GM18951 (cell line): Measurements from ENCODE around the gene AATK.

Experiments used
- POLR2A ChIP-seq: IDR thresholded peaks from 4 replicates; pipeline ENCODE4 v1.6.1; 2011; ENCODE audit warnings: mild to moderate bottlenecking; ENCODE audit not compliant: insufficient read length, insufficient read depth; ENCODE audit errors: extremely low read depth
- in situ Hi-C: fragments of 300-500 bp; cut with MboI; formaldehyde crosslinking; loops from one replicate; pipeline ENCODE4 v1.12.0; 2022; ENCODE audit warnings: low sequenced_read_pairs, mixed read lengths, inconsistent platforms; ENCODE audit not compliant: unreplicated experiment

The AATK gene

DNA sequence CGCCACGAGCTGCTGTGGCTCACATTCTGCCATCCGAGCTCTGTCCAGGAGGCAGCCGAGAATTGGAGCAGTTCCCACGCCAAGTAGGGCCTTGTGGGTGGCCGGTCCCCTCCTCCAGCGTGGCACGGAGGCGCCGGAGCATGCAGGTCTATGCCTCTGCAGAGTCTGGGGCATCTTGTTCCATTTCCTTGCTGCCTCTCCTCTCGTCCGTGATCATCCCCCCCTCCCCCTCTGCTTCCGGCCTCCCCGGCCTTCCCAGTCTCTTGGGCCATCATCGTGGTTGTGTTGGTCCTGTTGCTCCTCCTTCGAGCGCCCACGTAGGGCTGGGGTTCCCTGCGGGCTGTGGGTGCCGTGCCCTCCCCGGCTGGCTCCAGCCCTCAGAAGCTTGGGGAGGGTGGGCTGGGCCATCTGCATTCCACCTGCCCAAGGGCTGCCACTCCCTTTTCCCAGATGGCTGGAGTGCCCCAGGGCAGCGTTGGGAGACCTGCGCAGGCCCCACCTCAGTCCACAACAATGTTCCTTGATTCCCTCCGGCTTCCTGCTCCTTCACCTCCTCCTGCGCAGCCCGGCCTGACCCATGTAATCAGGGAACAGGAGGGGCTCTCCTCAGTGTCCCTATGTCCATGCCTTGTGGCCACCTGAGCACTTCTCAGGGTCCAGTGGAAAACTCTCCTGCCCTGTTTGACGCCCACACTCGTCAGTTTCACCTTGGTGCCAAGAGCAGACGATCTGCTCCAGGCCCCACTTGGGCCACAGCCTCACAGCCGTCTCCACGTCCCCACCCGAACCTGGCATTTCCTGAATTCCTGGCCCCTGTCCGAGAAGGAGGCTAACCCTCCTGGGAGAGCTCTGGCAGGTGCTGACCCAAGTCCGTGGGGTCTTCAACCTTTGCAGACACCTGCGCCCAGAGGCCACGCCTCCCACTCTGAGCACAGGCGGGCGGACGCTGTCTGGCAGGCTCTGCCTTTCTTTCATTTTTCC, 94.0 kb downstream of the AATK start:
- TF ChIP-seq POLR2A, result no peak
- in situ Hi-C loops, result no loop called here

DNA sequence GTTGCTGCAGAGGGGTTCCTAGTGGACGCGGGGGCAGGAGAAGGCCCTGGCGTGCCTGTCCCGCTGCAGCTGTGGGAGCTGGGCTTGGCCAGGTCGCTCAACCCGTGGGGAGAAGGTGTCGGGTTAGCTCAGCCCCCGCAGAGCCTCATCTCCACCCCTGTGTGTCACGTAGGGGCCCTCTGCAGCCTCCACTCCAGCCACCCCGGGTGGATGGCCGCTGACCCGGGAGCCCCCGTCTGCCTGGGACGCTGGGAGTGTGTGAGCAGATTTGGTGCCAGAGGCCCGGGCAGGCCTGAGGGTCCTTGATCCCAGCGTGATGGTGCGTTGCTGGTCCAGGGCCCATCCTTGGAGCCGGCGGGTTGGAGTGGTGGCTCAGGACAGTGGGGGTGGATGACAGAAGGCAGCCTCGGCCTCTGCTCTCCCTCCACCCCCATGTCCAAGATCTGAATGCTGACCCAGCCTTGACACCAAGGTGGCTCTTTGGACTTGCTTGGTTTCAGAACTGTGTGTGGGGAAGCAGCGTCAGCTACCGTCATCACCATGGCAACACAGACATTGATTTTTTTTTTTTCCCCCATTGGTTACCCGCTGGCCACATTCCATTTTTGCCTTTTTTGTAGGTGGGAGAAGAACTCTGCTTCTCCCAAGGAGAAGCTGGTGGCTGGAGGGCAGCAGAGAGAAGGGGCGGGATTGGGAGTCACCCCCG, 95.3 kb downstream of the AATK start:
- no peak for TF ChIP-seq POLR2A
- in situ Hi-C loops, result no loop called here

DNA sequence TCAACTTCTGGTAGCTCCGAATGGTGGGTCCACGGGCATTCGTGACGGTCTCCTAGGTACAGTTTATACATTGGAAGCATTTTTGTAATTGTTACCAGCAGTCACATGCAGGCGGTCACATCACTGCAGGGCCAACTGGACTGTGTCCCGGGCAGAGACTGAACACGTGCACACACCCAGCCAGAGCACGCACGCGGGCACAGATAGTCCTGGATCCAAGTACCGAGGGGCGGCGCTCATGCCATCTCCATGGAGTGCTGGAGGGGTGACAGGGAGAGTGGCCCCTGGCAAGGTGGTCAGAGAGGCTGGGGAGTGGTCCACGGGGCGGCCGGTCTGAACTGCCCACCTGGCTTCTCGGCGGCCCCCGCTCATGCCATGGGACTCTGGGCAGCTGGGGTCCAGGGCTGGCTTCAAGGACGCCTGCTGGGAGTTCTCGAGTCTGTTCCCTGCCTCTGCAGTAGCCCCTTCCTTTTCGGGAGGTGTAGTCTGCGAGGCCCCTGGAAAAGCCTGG, 96.8 kb downstream of the AATK start:
- no peak for TF ChIP-seq POLR2A
- in situ Hi-C loops, result no loop called here

DNA sequence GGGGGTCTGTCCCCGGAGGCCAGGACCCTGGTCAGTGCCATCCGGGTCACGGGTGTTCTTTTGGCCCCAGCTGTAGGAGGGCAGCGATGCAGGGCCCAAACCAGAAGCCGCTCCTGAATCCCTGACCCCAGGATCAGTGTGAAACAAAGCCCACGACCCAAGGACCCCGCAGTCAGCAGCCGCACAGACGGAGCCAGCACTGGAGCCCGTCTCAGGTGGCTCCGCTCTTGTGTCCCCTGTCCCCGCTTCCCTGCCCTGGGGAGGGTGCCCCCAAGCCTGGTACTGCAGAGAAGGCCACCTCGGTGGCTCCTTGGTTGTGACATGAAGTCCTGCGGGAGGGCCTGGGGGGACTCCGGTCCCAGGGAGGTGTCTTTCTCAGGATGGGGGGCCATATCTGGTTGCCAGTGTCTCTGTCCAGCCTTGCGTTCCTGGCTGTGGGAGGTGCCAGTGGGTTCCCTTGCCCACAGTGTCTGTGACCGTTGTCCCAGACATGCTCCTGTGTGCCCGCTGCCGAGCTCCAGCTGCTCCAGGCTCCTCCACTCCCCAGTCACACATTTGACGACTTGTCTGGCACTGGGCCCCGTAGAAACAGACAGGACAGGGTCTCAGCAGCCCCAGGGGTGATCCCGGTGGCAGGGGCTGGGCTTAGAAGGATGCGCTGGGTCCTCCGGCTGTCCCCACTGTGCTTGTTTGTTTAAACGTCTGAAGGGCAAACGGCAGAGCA, 97.4 kb downstream of the AATK start:
- no peak for TF ChIP-seq POLR2A
- in situ Hi-C loops, result no loop called here

DNA sequence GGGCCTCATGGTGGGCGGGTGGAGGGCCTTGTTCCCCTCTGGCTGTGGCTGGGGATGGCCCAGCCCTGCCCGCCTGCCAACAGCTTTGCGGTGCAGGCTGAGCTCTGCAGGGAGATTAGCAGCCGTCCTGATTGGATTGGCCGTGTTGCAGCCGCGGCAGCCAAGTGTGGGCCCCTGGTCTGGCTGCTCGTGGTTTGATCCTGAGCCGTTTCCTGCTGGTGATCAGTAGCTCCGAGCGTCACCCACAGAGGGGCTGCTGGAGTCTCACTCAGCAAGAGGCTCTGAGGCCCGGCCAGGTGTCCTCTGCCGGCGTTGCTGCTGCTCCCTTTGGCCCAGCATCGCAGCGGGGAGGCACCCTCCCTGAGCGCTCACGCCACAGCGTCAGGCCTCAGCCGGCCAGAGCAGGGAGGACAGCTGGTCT, 98.6 kb downstream of the AATK start:
- in situ Hi-C loops, result no loop called here
- TF ChIP-seq POLR2A, result no peak
